HL-60 (cell line): ENCODE measurements around the gene MRPL48.

ENCODE experiments used
- CTCF ChIP-seq: IDR thresholded peaks from one replicate; pipeline ENCODE4 v1.5.1; 2011; ENCODE audit warnings: low read length, control low read depth, inconsistent platforms; ENCODE audit not compliant: insufficient read depth
- REST ChIP-seq: IDR thresholded peaks from 2 replicates; pipeline ENCODE4 v1.6.1; 2012; ENCODE audit warnings: low read depth; ENCODE audit not compliant: insufficient replicate concordance

GRCh38 chr11:73913472-73913871 is 125.8 kb downstream of the MRPL48 start:
- no peak for TF ChIP-seq CTCF
- no peak for TF ChIP-seq REST
